GM20000 (cell line): ENCODE data around the gene DPH1.

Source experiments
- DNase-seq: peaks from one replicate; pipeline ENCODE4 v3.0.0; 2012; ENCODE audit warnings: low spot score
- TF ChIP-seq, protein P1 (sequence below): IDR thresholded peaks from 2 replicates; pipeline ENCODE4 v1.5.1; 2012; ENCODE audit warnings: mild to moderate bottlenecking, control low read depth; ENCODE audit errors: extremely low read depth, missing control alignments

The DPH1 gene

GRCh38 chr17:2087597-2088211, 57.8 kb downstream of the DPH1 start:
- DNase-seq: peak; percentile 54
- TF ChIP-seq, protein P1, sequence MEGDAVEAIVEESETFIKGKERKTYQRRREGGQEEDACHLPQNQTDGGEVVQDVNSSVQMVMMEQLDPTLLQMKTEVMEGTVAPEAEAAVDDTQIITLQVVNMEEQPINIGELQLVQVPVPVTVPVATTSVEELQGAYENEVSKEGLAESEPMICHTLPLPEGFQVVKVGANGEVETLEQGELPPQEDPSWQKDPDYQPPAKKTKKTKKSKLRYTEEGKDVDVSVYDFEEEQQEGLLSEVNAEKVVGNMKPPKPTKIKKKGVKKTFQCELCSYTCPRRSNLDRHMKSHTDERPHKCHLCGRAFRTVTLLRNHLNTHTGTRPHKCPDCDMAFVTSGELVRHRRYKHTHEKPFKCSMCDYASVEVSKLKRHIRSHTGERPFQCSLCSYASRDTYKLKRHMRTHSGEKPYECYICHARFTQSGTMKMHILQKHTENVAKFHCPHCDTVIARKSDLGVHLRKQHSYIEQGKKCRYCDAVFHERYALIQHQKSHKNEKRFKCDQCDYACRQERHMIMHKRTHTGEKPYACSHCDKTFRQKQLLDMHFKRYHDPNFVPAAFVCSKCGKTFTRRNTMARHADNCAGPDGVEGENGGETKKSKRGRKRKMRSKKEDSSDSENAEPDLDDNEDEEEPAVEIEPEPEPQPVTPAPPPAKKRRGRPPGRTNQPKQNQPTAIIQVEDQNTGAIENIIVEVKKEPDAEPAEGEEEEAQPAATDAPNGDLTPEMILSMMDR: no peak

DNA sequence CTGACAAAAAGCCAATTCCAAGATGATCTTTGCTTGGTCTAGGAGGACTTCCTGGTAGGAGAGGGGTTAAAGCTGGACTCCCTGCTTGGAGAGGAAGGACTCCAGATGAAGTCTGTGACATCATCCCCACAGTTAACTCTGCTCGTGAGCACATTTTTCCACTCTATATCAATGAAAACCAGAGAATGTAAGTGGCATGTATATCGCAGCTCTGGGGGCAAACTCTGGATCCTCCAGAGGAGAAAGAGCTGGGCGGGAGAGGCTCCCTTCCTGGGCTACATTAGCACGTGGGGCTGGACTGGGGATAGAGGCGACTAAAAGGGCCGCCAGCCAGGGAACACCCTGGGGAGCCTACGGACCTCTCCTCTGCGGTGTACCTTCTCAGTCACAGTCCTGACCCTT, 59.1 kb downstream of the DPH1 start:
- TF ChIP-seq, protein P1: no peak
- DNase-seq: no peak

- TF ChIP-seq, protein P1: no peak
- no peak for DNase-seq
Measured at GRCh38 chr17:2090210-2090641, 60.3 kb downstream of the DPH1 start.

- DNase-seq: no peak
- TF ChIP-seq, protein P1: no peak
Measured at GRCh38 chr17:2090804-2091534, 61.0 kb downstream of the DPH1 start.

DNA sequence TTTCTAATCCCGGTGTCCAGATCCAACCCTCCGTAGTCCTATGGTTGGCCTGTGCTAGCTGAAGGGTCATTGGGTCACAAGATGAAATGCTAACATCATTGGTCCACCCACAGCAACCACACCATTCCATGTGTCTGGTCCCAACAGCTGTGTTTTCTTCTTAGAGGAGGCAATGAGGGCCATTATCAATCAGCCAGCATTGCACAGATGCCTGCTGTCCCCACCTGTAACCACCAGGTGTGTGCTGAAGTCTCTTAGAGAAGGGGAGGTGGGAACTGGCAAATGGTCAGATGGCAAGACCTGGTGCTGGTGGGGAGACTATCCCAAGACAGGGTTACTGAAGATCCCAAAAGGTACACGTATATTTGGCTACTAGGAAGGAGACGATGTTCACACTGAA, 62.3 kb downstream of the DPH1 start:
- DNase-seq: no peak
- TF ChIP-seq, protein P1: no peak

GRCh38 chr17:2093349-2093748, 63.4 kb downstream of the DPH1 start:
- no peak for DNase-seq
- TF ChIP-seq, protein P1: no peak
